HepG2 (cell line): ENCODE measurements around the gene ANO9. TPM values are rescaled to one million over a fixed set of nuclear protein-coding genes. Genes with fewer than 3 reads are reported as not detected.
A peak's percentile ranks its signal among the peaks of the same experiment; 100 is the strongest.

Source experiments
- CBX5 ChIP-seq: sonication (generic); formaldehyde crosslinking; IDR thresholded peaks from 2 replicates; pipeline ENCODE4 v1.4.0; 2020; ENCODE audit warnings: missing genetic modification reagents, borderline replicate concordance
- CENPT ChIP-seq: sonication (generic); formaldehyde crosslinking; IDR thresholded peaks from 2 replicates; pipeline ENCODE4 v1.8.0; 2022; ENCODE audit warnings: low read depth, mild to moderate bottlenecking, moderate library complexity, missing genetic modification reagents
- KDM6A ChIP-seq: IDR thresholded peaks from 2 replicates; pipeline ENCODE4 v1.6.1; 2016; ENCODE audit warnings: low read depth
- PRDM15 ChIP-seq: sonication (generic); formaldehyde crosslinking; IDR thresholded peaks from 2 replicates; pipeline ENCODE4 v1.4.0; 2020; ENCODE audit warnings: missing genetic modification reagents
- SMYD3 ChIP-seq: sonication (generic); formaldehyde crosslinking; IDR thresholded peaks from 2 replicates; pipeline ENCODE4 v1.8.1; 2023; ENCODE audit warnings: mild to moderate bottlenecking, missing genetic modification reagents
- SP4 ChIP-seq: sonication (generic); formaldehyde crosslinking; IDR thresholded peaks from 2 replicates; pipeline ENCODE4 v1.8.1; 2023; ENCODE audit warnings: mild to moderate bottlenecking, missing genetic modification reagents
- SSRP1 ChIP-seq: IDR thresholded peaks from 2 replicates; pipeline ENCODE4 v1.6.1; 2016; ENCODE audit warnings: control low read depth
- TAF1 ChIP-seq: sonication (generic); formaldehyde crosslinking; IDR thresholded peaks from 2 replicates; pipeline ENCODE4 v1.4.0; 2020; ENCODE audit warnings: missing genetic modification reagents
- TFDP2 ChIP-seq: sonication (generic); formaldehyde crosslinking; IDR thresholded peaks from 2 replicates; pipeline ENCODE4 v1.4.0; 2020; ENCODE audit warnings: missing genetic modification reagents
- TSC22D2 ChIP-seq: sonication (generic); formaldehyde crosslinking; IDR thresholded peaks from 2 replicates; pipeline ENCODE4 v1.5.1; 2020; ENCODE audit warnings: missing genetic modification reagents, mild to moderate bottlenecking, borderline replicate concordance
- WIZ ChIP-seq: sonication (generic); formaldehyde crosslinking; IDR thresholded peaks from 2 replicates; pipeline ENCODE4 v1.5.1; 2020; ENCODE audit warnings: mild to moderate bottlenecking, missing genetic modification reagents
- ZBTB34 ChIP-seq: sonication (generic); formaldehyde crosslinking; IDR thresholded peaks from 2 replicates; pipeline ENCODE4 v1.8.0; 2022; ENCODE audit warnings: mild to moderate bottlenecking, missing genetic modification reagents
- ZFP37 ChIP-seq: sonication (generic); formaldehyde crosslinking; IDR thresholded peaks from 2 replicates; pipeline ENCODE4 v1.4.0; 2020; ENCODE audit warnings: missing genetic modification reagents, borderline replicate concordance
- ZNF326 ChIP-seq: sonication (generic); formaldehyde crosslinking; IDR thresholded peaks from 2 replicates; pipeline ENCODE4 v1.4.0; 2020; ENCODE audit warnings: missing genetic modification reagents, borderline replicate concordance
- ZNF543 ChIP-seq: sonication (generic); formaldehyde crosslinking; IDR thresholded peaks from 2 replicates; pipeline ENCODE4 v1.4.0; 2020; ENCODE audit warnings: mild to moderate bottlenecking, missing genetic modification reagents
- ZNF761 ChIP-seq: sonication (generic); formaldehyde crosslinking; conservative IDR thresholded peaks from 2 replicates; pipeline ENCODE4 v1.4.0; 2020; ENCODE audit warnings: mild to moderate bottlenecking, missing genetic modification reagents
- ZSCAN25 ChIP-seq: sonication (generic); formaldehyde crosslinking; IDR thresholded peaks from 2 replicates; pipeline ENCODE4 v1.8.0; 2022; ENCODE audit warnings: mild to moderate bottlenecking, missing genetic modification reagents
- polyA plus RNA-seq, 8 experiments: library from polyadenylated mRNA; depleted of rRNA in 3 of 8; stranded (reverse) in 7 of 8; unstranded in 1 of 8; fragments of >200 nt; fragmentation: Illumina TruSeq in 4 of 8; extraction: Trizol in 4 of 8; gene quantifications; 2 replicates each; pipeline versions ENCODE4 v1.2.1 to v1.2.3, GENCODE V29; 2011 to 2016; ENCODE audit warnings: low read depth in 4 of 8, missing spikeins in 1 of 8, mixed read lengths in 1 of 8; ENCODE audit not compliant: insufficient read depth in 1 of 8
- total RNA-seq, 5 experiments: library from RNA; depleted of rRNA; stranded (reverse); fragments of >200 nt; fragmentation: Illumina TruSeq; extraction: Trizol; gene quantifications; 2 replicates each; pipeline ENCODE4 v1.2.3, GENCODE V29; 2016; ENCODE audit warnings: low read depth in 1 of 5
- TF ChIP-seq, protein P1 (sequence below): sonication (generic); formaldehyde crosslinking; IDR thresholded peaks from 2 replicates; pipeline ENCODE4 v1.4.0; 2020; ENCODE audit warnings: missing genetic modification reagents
- TF ChIP-seq, protein P2 (sequence below): sonication (generic); formaldehyde crosslinking; IDR thresholded peaks from 2 replicates; pipeline ENCODE4 v1.4.0; 2020; ENCODE audit warnings: mild to moderate bottlenecking, missing genetic modification reagents
- TF ChIP-seq, protein P3 (sequence below): sonication (generic); formaldehyde crosslinking; IDR thresholded peaks from 2 replicates; pipeline ENCODE4 v1.8.1; 2023; ENCODE audit warnings: mild to moderate bottlenecking, missing genetic modification reagents, borderline replicate concordance
- TF ChIP-seq, protein P4 (sequence below): sonication (generic); formaldehyde crosslinking; IDR thresholded peaks from 2 replicates; pipeline ENCODE4 v1.5.0; 2020; ENCODE audit warnings: missing genetic modification reagents

The ANO9 gene
- total and polyA plus RNA-seq, 2 of the 13 experiments (the other 11 are each of a cell fraction or from before 2014, with no cell fraction given), result 8.9 to 14.3 TPM

DNA sequence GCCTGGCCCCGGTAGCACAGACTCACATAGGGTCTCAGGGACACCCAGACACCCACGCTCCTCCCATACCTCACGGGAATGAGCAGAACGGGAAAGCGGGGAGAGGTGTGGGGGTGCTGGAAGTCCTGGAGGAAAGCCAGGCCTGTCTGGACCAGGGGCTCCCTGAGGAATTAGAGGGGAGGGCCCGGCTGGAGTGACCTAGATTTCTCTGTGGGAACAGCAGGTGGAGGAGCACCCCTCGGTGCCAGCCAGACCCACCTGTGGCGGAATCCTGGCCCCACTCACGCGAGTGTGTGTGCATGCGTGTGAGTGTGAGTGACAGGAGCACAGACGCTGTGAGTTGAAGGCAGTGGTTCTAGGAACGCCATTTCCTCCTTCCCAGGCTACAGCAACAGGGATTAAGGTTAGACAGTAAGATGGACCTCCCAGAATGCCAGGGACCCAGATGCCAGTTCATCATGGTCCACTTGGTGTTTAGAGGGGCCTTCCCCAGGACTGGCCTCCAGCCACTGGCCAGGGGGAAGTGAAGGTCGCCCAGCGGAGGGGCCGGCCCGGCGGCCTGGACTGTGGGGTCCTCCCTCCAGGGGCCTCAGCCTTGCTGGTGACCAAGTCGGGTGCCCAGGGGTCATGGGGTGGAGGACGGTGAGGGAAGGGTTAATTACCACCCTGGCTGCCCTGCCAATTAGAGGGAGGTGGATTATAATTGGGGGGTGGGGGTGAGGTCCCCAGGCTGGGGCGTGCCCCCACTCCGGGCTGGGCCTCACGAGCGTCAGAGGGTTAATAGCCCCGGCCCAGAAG, 46.8 kb downstream of the ANO9 start (continued):
- no peak for TF ChIP-seq CENPT (CRISPR knock-in tag)
- no peak for TF ChIP-seq ZNF543 (CRISPR knock-in tag)
- no peak for TF ChIP-seq TFDP2 (CRISPR knock-in tag)
- no peak for TF ChIP-seq ZNF326 (CRISPR knock-in tag)
- no peak for TF ChIP-seq TAF1 (CRISPR knock-in tag)
- TF ChIP-seq SSRP1 (CRISPR knock-in tag), result no peak
- TF ChIP-seq TSC22D2 (CRISPR knock-in tag), result no peak
- TF ChIP-seq PRDM15, result no peak
- TF ChIP-seq, protein P1, sequence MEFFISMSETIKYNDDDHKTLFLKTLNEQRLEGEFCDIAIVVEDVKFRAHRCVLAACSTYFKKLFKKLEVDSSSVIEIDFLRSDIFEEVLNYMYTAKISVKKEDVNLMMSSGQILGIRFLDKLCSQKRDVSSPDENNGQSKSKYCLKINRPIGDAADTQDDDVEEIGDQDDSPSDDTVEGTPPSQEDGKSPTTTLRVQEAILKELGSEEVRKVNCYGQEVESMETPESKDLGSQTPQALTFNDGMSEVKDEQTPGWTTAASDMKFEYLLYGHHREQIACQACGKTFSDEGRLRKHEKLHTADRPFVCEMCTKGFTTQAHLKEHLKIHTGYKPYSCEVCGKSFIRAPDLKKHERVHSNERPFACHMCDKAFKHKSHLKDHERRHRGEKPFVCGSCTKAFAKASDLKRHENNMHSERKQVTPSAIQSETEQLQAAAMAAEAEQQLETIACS, result no peak
- TF ChIP-seq, protein P2, sequence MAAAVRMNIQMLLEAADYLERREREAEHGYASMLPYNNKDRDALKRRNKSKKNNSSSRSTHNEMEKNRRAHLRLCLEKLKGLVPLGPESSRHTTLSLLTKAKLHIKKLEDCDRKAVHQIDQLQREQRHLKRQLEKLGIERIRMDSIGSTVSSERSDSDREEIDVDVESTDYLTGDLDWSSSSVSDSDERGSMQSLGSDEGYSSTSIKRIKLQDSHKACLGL (CRISPR knock-in tag), result peak; percentile 15; the same call in 1 of the 2 replicates
- TF ChIP-seq ZBTB34 (CRISPR knock-in tag), result no peak
- no peak for TF ChIP-seq SP4 (CRISPR knock-in tag)
- no peak for TF ChIP-seq ZFP37 (CRISPR knock-in tag)
- TF ChIP-seq SMYD3 (CRISPR knock-in tag), result no peak
- no peak for TF ChIP-seq KDM6A
- no peak for TF ChIP-seq ZSCAN25
- TF ChIP-seq, protein P3, sequence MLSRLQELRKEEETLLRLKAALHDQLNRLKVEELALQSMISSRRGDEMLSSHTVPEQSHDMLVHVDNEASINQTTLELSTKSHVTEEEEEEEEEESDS (CRISPR knock-in tag), result no peak
- TF ChIP-seq ZNF761 (CRISPR knock-in tag), result 0 out of 2 replicates have a peak, but pooled peaks have one; percentile 5
- no peak for TF ChIP-seq WIZ (CRISPR knock-in tag)
- TF ChIP-seq, protein P4, sequence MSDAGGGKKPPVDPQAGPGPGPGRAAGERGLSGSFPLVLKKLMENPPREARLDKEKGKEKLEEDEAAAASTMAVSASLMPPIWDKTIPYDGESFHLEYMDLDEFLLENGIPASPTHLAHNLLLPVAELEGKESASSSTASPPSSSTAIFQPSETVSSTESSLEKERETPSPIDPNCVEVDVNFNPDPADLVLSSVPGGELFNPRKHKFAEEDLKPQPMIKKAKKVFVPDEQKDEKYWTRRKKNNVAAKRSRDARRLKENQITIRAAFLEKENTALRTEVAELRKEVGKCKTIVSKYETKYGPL (CRISPR knock-in tag), result no peak
- no peak for TF ChIP-seq CBX5 (CRISPR knock-in tag)
